ENCODE measurements around the gene FBN1.

DNA sequence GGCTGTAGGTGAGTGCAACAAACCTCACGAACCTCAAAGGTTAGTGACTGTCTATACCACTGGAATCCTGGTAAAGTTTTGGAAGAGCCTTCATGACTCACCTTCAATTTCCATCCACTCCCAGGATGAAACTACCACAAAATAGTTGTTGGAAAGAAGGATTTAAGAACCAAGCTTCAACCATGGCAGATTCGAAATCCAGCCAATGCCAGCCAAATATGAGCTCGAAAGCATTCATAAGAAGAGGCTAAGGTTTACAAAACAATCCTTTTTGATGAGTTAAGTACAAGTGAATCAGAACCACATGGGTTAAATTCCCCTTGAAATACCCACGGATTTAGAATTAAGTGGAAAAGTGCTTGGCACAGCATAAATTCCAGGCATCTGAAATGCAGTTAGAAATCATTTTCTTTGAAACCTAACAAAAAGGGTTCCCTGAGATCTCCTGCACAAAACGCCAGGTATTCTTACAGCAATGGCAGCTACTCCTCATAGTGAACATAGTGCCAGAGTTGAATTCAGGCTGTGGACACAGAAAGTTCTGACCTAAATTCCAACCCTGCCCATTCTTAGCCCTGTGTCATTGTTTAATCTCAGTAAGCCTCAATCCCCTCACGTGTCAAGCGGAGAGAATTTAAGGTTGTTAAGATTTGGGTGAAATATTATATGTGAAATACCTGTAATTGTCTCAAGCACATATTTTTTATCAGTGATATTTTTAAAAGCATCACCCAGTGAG lies 89.2 kb downstream of the FBN1 start:
- TF ChIP-seq, protein P1, sequence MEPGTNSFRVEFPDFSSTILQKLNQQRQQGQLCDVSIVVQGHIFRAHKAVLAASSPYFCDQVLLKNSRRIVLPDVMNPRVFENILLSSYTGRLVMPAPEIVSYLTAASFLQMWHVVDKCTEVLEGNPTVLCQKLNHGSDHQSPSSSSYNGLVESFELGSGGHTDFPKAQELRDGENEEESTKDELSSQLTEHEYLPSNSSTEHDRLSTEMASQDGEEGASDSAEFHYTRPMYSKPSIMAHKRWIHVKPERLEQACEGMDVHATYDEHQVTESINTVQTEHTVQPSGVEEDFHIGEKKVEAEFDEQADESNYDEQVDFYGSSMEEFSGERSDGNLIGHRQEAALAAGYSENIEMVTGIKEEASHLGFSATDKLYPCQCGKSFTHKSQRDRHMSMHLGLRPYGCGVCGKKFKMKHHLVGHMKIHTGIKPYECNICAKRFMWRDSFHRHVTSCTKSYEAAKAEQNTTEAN (CRISPR knock-in tag; IDR thresholded peaks at IDR 0.05) = no peak
- TF ChIP-seq ZNF416 (CRISPR knock-in tag; IDR thresholded peaks at IDR 0.05) (no peak), FOXJ3 (CRISPR knock-in tag; IDR thresholded peaks at IDR 0.05; ENCODE audit: borderline replicate concordance) (no peak)
- TF ChIP-seq, protein P2, sequence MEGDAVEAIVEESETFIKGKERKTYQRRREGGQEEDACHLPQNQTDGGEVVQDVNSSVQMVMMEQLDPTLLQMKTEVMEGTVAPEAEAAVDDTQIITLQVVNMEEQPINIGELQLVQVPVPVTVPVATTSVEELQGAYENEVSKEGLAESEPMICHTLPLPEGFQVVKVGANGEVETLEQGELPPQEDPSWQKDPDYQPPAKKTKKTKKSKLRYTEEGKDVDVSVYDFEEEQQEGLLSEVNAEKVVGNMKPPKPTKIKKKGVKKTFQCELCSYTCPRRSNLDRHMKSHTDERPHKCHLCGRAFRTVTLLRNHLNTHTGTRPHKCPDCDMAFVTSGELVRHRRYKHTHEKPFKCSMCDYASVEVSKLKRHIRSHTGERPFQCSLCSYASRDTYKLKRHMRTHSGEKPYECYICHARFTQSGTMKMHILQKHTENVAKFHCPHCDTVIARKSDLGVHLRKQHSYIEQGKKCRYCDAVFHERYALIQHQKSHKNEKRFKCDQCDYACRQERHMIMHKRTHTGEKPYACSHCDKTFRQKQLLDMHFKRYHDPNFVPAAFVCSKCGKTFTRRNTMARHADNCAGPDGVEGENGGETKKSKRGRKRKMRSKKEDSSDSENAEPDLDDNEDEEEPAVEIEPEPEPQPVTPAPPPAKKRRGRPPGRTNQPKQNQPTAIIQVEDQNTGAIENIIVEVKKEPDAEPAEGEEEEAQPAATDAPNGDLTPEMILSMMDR (IDR thresholded peaks at IDR 0.05) = no peak

All from WTC11 (cell line).